KMS-11 (cell line): ENCODE data around the gene C1orf74.

ENCODE experiments used
- H2AFZ ChIP-seq: fragments of 200-600 bp; sonication (generic); 2 replicates; pipeline ENCODE4 v1.6.1; 2016; ENCODE audit warnings: antibody characterized with exemption, mixed run types, low read depth
- H3K27ac ChIP-seq: fragments of 200-600 bp; sonication (generic); 2 replicates; pipeline ENCODE4 v1.6.1; 2016; ENCODE audit warnings: mild to moderate bottlenecking, mixed run types
- H3K27me3 ChIP-seq: fragments of 200-600 bp; sonication (generic); 2 replicates; pipeline ENCODE4 v1.6.1; 2017; ENCODE audit warnings: mild to moderate bottlenecking, low read depth, mixed run types, moderate library complexity; ENCODE audit not compliant: insufficient read depth
- H3K36me3 ChIP-seq: fragments of 200-600 bp; sonication (generic); 2 replicates; pipeline ENCODE4 v1.6.1; 2017; ENCODE audit warnings: mild to moderate bottlenecking, mixed run types; ENCODE audit not compliant: insufficient read depth
- H3K4me1 ChIP-seq: fragments of 200-600 bp; sonication (generic); 2 replicates; pipeline ENCODE4 v1.6.1; 2016; ENCODE audit warnings: mild to moderate bottlenecking, low read depth, mixed run types; ENCODE audit not compliant: poor library complexity, severe bottlenecking
- H3K4me2 ChIP-seq: fragments of 200-600 bp; sonication (generic); 2 replicates; pipeline ENCODE4 v1.7.0; 2016; ENCODE audit warnings: mild to moderate bottlenecking, mixed run types
- H3K4me3 ChIP-seq: fragments of 200-600 bp; sonication (generic); IDR thresholded peaks from 2 replicates; pipeline ENCODE4 v1.6.1; 2017; ENCODE audit warnings: low read depth, low read length, mixed read lengths; ENCODE audit not compliant: insufficient read depth
- H3K79me2 ChIP-seq: fragments of 200-600 bp; sonication (generic); 2 replicates; pipeline ENCODE4 v1.6.1; 2016; ENCODE audit warnings: low read depth, mixed run types; ENCODE audit not compliant: insufficient read depth
- H3K9ac ChIP-seq: fragments of 200-600 bp; sonication (generic); 2 replicates; pipeline ENCODE4 v1.6.1; 2016; ENCODE audit warnings: mild to moderate bottlenecking, mixed run types
- H4K20me1 ChIP-seq: fragments of 200-600 bp; sonication (generic); 2 replicates; pipeline ENCODE4 v1.6.1; 2016; ENCODE audit warnings: mild to moderate bottlenecking, mixed run types; ENCODE audit not compliant: insufficient read depth
- CTCF ChIP-seq: fragments of 200-600 bp; sonication (generic); conservative IDR thresholded peaks from 2 replicates; pipeline ENCODE4 v1.6.1; 2017; ENCODE audit warnings: low read depth, mild to moderate bottlenecking, antibody characterized with exemption, low read length, moderate library complexity, mixed read lengths

C1orf74 gene

GRCh38 chr1:209738270-209738669, 46.1 kb downstream of the C1orf74 start:
- no peak for TF ChIP-seq CTCF
- no peak overlapping the region for H2AFZ ChIP-seq
- no peaks in the 10 kb centered on the region for H3K79me2 ChIP-seq
- H3K27me3 ChIP-seq: no peaks in the 10 kb centered on the region
- no peak overlapping the region for H3K9ac ChIP-seq
- H3K4me2 ChIP-seq: no peak overlapping the region
- no peak overlapping the region for H3K4me3 ChIP-seq
- no peaks in the 10 kb centered on the region for H3K36me3 ChIP-seq
- no peaks in the 10 kb centered on the region for H3K4me1 ChIP-seq
- H3K27ac ChIP-seq: no peak overlapping the region
- no peaks in the 10 kb centered on the region for H4K20me1 ChIP-seq

DNA sequence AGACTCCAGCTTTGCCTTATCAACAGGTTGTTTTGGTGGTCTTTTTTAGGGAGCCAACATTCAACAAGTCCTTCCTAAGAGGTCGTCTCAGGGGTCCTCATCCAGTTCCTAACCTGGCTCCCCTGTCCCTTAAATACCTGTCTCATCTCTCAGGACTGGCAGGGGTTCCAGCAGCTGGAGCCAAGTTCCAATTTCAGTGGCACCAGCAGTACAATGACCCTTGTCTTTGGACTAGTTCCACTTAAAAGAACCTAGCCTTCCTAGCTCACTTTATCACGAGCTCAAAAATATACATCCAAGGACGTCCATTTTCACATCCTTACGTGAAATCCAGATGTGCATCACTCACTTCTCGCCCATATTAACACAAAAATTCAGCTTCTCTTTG, 47.2 kb downstream of the C1orf74 start:
- H3K36me3 ChIP-seq: no peaks in the 10 kb centered on the region
- TF ChIP-seq CTCF: no peak

GRCh38 chr1:209736490-209737117, 47.8 kb downstream of the C1orf74 start:
- Histone ChIP-seq H3K36me3 (no peaks in the 10 kb centered on the region), H3K4me2 (no peak overlapping the region), H3K79me2 (no peaks in the 10 kb centered on the region), H3K27ac (no peak overlapping the region), H3K4me3 (no peak overlapping the region), H2AFZ (no peak overlapping the region), H3K27me3 (no peaks in the 10 kb centered on the region), H3K9ac (no peak overlapping the region), H4K20me1 (no peaks in the 10 kb centered on the region), H3K4me1 (no peaks in the 10 kb centered on the region)
- TF ChIP-seq CTCF: no peak

More for the DNA sequence above, 47.2 kb downstream of the C1orf74 start:
- Histone ChIP-seq H3K4me2 (no peak overlapping the region), H3K27ac (no peak overlapping the region), H4K20me1 (no peaks in the 10 kb centered on the region), H3K27me3 (no peaks in the 10 kb centered on the region), H3K79me2 (no peaks in the 10 kb centered on the region), H3K9ac (no peak overlapping the region), H3K4me1 (no peaks in the 10 kb centered on the region), H3K4me3 (no peak overlapping the region), H2AFZ (no peak overlapping the region)

GRCh38 chr1:209733409-209734192, 50.8 kb downstream of the C1orf74 start:
- H3K9ac ChIP-seq: no peak overlapping the region
- TF ChIP-seq CTCF: no peak
- no peak overlapping the region for H3K4me2 ChIP-seq
- no peaks in the 10 kb centered on the region for H3K4me1 ChIP-seq
- no peaks in the 10 kb centered on the region for H4K20me1 ChIP-seq
- no peak overlapping the region for H3K27ac ChIP-seq
- H2AFZ ChIP-seq: no peak overlapping the region
- H3K36me3 ChIP-seq: no peaks in the 10 kb centered on the region
- no peaks in the 10 kb centered on the region for H3K27me3 ChIP-seq
- no peak overlapping the region for H3K4me3 ChIP-seq
- H3K79me2 ChIP-seq: no peaks in the 10 kb centered on the region
